Peyer's patch (tissue), 4 donors: ENCODE data around the gene ASL.

Experiments
- CTCF ChIP-seq, 6 experiments: fragments of 450-650 bp in 4 of 6; fragments of 200-600 bp in 2 of 6; sonication (generic) in 1 of 6; IDR thresholded peaks; one replicate each; pipeline ENCODE4 v1.5.1; 2017 to 2019; ENCODE audit warnings: antibody characterized with exemption in 6 of 6, mild to moderate bottlenecking in 3 of 6, moderate library complexity in 1 of 6
- POLR2A ChIP-seq, 2 donors: fragments of 450-650 bp; IDR thresholded peaks; one replicate each; pipeline ENCODE4 v1.5.1; 2017; ENCODE audit warnings: antibody characterized with exemption in 2 of 2, mild to moderate bottlenecking in 2 of 2, moderate library complexity in 2 of 2

GRCh38 chr7:66083677-66084076, 8.1 kb downstream of the ASL start:
- TF ChIP-seq CTCF (IDR thresholded peaks at IDR 0.05) (no peak), POLR2A (IDR thresholded peaks at IDR 0.05) (no peak)
